DOHH2 (cell line): Measurements from ENCODE around the gene PPP1R3A.

Experiments
- H3F3A ChIP-seq: fragments of 200-600 bp; sonication (generic), shearing (Covaris generic); 2 replicates; pipeline ENCODE4 v1.6.0; 2016; ENCODE audit warnings: antibody characterized with exemption, mild to moderate bottlenecking; ENCODE audit not compliant: control insufficient read depth, insufficient read depth
- H3K27ac ChIP-seq: fragments of 200-600 bp; sonication (generic); 2 replicates; pipeline ENCODE4 v1.5.1; 2014; ENCODE audit warnings: low read depth, mild to moderate bottlenecking, low read length, moderate library complexity
- H3K27me3 ChIP-seq: fragments of 200-600 bp; sonication (generic); 2 replicates; pipeline ENCODE4 v1.6.1; 2014; ENCODE audit warnings: mild to moderate bottlenecking, low read length, mixed read lengths; ENCODE audit not compliant: control insufficient read depth
- H3K36me3 ChIP-seq: fragments of 200-600 bp; sonication (generic); 2 replicates; pipeline ENCODE4 v1.6.1; 2014; ENCODE audit warnings: mild to moderate bottlenecking, low read length, moderate library complexity, mixed read lengths; ENCODE audit not compliant: control insufficient read depth
- H3K4me1 ChIP-seq: fragments of 200-600 bp; sonication (generic); 2 replicates; pipeline ENCODE4 v1.6.1; 2014; ENCODE audit warnings: mild to moderate bottlenecking, low read length, mixed read lengths; ENCODE audit not compliant: control insufficient read depth
- H3K4me2 ChIP-seq: fragments of 200-600 bp; sonication (generic); 2 replicates; pipeline ENCODE4 v1.6.0; 2014; ENCODE audit warnings: mild to moderate bottlenecking, low read length, moderate library complexity
- H3K4me3 ChIP-seq: fragments of 200-600 bp; sonication (generic); 2 replicates; pipeline ENCODE4 v1.5.1; 2014; ENCODE audit warnings: mild to moderate bottlenecking, low read length, mixed read lengths
- H3K79me2 ChIP-seq: fragments of 200-600 bp; sonication (generic); 2 replicates; pipeline ENCODE4 v1.6.1; 2014; ENCODE audit warnings: mild to moderate bottlenecking, low read length, mixed read lengths; ENCODE audit not compliant: control insufficient read depth
- H3K9me2 ChIP-seq: fragments of 200-600 bp; sonication (generic); replicated peaks from 2 replicates; pipeline ENCODE4 v1.6.1; 2014; ENCODE audit warnings: mild to moderate bottlenecking, low read length, mixed read lengths; ENCODE audit not compliant: control insufficient read depth
- H3K9me3 ChIP-seq: fragments of 200-600 bp; sonication (generic); 2 replicates; pipeline ENCODE4 v1.6.1; 2014; ENCODE audit warnings: antibody characterized with exemption, low read length, mixed read lengths; ENCODE audit not compliant: control insufficient read depth, insufficient read depth
- H4K20me1 ChIP-seq: fragments of 200-600 bp; sonication (generic); 2 replicates; pipeline ENCODE4 v1.6.0; 2014; ENCODE audit warnings: low read depth, mild to moderate bottlenecking, antibody characterized with exemption, low read length, moderate library complexity; ENCODE audit not compliant: control insufficient read depth, insufficient read depth
- EZH2phosphoT487 ChIP-seq: fragments of 200-600 bp; sonication (generic); IDR thresholded peaks from 2 replicates; pipeline ENCODE4 v1.6.1; 2017; ENCODE audit warnings: borderline replicate concordance, mild to moderate bottlenecking, antibody characterized with exemption, low read length, moderate library complexity, mixed read lengths
- TF ChIP-seq, protein P1 (sequence below): fragments of 200-600 bp; sonication (generic); IDR thresholded peaks from one replicate; pipeline ENCODE4 v1.5.1; 2014; ENCODE audit warnings: antibody characterized with exemption, mild to moderate bottlenecking, low read depth, low read length; ENCODE audit not compliant: poor library complexity, severe bottlenecking

Gene PPP1R3A

DNA sequence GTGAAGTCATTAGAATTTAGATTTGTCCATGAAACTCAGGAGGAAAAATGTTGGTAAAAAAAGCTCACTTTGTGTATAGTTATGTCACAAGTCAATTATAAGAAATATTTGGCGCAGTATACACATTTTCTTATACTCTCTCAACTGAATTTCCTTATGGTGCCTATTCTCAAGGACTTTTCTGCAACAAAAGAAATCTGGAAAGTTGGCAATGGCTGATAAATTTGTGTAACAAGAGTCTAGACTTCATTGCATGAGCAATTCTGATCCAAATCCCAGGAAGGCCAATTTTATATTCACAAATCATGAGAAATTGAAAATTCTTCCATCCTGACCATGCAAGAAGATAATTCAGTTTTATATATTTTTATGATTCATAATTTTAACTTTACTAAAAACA, 35.7 kb downstream of the PPP1R3A start:
- no peaks in the 10 kb centered on the region for H3K27me3 ChIP-seq
- no peaks in the 10 kb centered on the region for H3K4me1 ChIP-seq
- H3K9me3 ChIP-seq: no peaks in the 10 kb centered on the region

DNA sequence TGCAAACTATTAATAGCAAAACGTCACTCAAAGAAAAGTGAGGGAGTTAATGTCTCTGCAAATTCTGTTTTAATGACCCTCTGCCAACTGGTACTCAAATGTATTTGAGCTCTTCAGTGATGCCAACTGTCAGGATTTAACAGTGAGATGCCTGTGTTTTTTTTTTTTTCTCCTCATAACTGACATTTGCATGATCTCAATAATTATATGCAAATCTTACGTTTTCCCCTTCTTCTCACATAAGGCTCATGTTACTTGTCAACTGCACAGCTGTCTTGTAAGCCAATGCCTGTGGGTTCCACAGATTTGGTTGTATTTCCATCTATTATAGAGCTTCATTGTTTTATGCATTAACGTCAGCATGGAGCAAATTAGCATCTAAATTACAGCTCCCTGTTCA, 38.2 kb downstream of the PPP1R3A start:
- no peak overlapping the region for H3K4me3 ChIP-seq
- H3K27me3 ChIP-seq: no peaks in the 10 kb centered on the region
- H3K27ac ChIP-seq: no peak overlapping the region
- H3K4me2 ChIP-seq: no peak overlapping the region
- H3F3A ChIP-seq: no peaks in the 10 kb centered on the region
- no peaks in the 10 kb centered on the region for H3K36me3 ChIP-seq
- H3K4me1 ChIP-seq: no peaks in the 10 kb centered on the region
- no peaks in the 10 kb centered on the region for H4K20me1 ChIP-seq
- no peaks in the 10 kb centered on the region for H3K79me2 ChIP-seq
- H3K9me2 ChIP-seq: no peaks in the 10 kb centered on the region
- no peaks in the 10 kb centered on the region for H3K9me3 ChIP-seq
- TF ChIP-seq, protein P1, sequence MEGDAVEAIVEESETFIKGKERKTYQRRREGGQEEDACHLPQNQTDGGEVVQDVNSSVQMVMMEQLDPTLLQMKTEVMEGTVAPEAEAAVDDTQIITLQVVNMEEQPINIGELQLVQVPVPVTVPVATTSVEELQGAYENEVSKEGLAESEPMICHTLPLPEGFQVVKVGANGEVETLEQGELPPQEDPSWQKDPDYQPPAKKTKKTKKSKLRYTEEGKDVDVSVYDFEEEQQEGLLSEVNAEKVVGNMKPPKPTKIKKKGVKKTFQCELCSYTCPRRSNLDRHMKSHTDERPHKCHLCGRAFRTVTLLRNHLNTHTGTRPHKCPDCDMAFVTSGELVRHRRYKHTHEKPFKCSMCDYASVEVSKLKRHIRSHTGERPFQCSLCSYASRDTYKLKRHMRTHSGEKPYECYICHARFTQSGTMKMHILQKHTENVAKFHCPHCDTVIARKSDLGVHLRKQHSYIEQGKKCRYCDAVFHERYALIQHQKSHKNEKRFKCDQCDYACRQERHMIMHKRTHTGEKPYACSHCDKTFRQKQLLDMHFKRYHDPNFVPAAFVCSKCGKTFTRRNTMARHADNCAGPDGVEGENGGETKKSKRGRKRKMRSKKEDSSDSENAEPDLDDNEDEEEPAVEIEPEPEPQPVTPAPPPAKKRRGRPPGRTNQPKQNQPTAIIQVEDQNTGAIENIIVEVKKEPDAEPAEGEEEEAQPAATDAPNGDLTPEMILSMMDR: no peak
- TF ChIP-seq EZH2phosphoT487: no peak

More for the DNA sequence above, 35.7 kb downstream of the PPP1R3A start:
- Histone ChIP-seq H3K9me2 (no peaks in the 10 kb centered on the region; the same call in 1 of the 2 replicates), H3F3A (no peaks in the 10 kb centered on the region), H3K79me2 (no peaks in the 10 kb centered on the region), H3K27ac (no peak overlapping the region), H4K20me1 (no peaks in the 10 kb centered on the region), H3K4me3 (no peak overlapping the region), H3K4me2 (no peak overlapping the region), H3K36me3 (no peaks in the 10 kb centered on the region)
- TF ChIP-seq EZH2phosphoT487: no peak
- TF ChIP-seq, protein P1: no peak

DNA sequence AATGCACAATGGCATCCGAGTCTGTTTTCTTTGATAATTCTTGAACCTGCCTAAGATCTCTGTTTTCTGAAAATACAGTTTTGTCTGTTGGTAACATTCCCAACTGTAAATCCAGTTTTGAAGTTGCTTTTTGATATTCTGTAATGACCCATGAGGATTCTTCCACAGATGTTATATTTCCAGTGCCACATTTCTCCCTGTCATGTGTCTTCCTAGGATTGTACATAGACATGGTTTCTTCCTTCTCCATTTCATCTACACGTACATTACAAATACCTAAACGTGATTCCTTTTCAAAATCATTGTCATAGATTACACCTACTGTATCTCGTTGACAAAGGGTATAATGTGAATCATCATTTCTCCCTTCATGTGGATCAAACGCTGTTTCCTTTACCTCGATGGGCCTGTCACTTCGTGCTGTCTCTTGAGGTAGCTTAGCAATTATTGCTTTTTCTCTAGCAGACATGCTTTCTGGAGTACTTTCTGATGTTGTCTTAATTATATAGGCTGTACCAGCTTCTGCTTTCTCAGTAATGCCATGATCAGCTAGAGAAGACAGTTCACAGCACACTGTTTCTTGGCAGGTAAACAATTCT, 40.3 kb downstream of the PPP1R3A start:
- Histone ChIP-seq H3F3A (no peaks in the 10 kb centered on the region), H3K9me2 (no peaks in the 10 kb centered on the region), H3K79me2 (no peaks in the 10 kb centered on the region), H3K27me3 (no peaks in the 10 kb centered on the region), H4K20me1 (no peaks in the 10 kb centered on the region), H3K4me3 (no peak overlapping the region), H3K4me2 (no peak overlapping the region), H3K27ac (no peak overlapping the region), H3K9me3 (no peaks in the 10 kb centered on the region), H3K4me1 (no peaks in the 10 kb centered on the region), H3K36me3 (no peaks in the 10 kb centered on the region)
- TF ChIP-seq, protein P1: no peak
- no peak for TF ChIP-seq EZH2phosphoT487
